Upper lobe of right lung (tissue), 1 donor: ENCODE data around the gene NUFIP2. TPM values are rescaled to one million over a fixed set of nuclear protein-coding genes. Genes with fewer than 3 reads are reported as not detected.
A peak's percentile ranks its signal among the peaks of the same experiment; 100 is the strongest.
"Not testable (repeated sequence)": the region's sequence is repeated elsewhere in the genome, so short reads cannot be mapped to it uniquely, and the experiment has no call there.

Experiments
- ATAC-seq: fragments of 200-7000 bp; cut with Tn5 transposase; one replicate; pipeline ENCODE4 v1.9.1; 2020; ENCODE audit warnings: mild to moderate bottlenecking, moderate library complexity
- DNase-seq: peaks from one replicate; pipeline ENCODE4 v3.0.0-alpha.2; 2020
- H3K27ac ChIP-seq: fragments of 200-600 bp; one replicate; pipeline ENCODE4 v1.8.0; 2022
- H3K27me3 ChIP-seq: fragments of 200-600 bp; one replicate; pipeline ENCODE4 v1.8.0; 2022; ENCODE audit warnings: mild to moderate bottlenecking
- H3K36me3 ChIP-seq: fragments of 200-600 bp; one replicate; pipeline ENCODE4 v1.8.0; 2022
- H3K4me1 ChIP-seq: fragments of 200-600 bp; one replicate; pipeline ENCODE4 v1.8.0; 2022
- H3K4me3 ChIP-seq: fragments of 200-600 bp; one replicate; pipeline ENCODE4 v1.8.0; 2022; ENCODE audit warnings: mild to moderate bottlenecking
- H3K9me3 ChIP-seq: fragments of 200-600 bp; one replicate; pipeline ENCODE4 v1.8.0; 2022
- intact Hi-C: fragments of 100-400 bp; cut with DNase I; formaldehyde crosslinking; loops from one replicate; pipeline ENCODE4 v1.11.0; 2022
- long read RNA-seq: library from polyadenylated mRNA; unstranded; transcript quantifications from one replicate; pipeline ENCODE4 v2.0.0, GENCODE V29; 2021
- total RNA-seq: library from RNA; stranded (reverse); fragmentation: NEBNext Ultra II Directional; extraction: Animal tissue kit (Norgen Biotek cat#: 25700); gene quantifications from one replicate; pipeline ENCODE4 v1.2.1, GENCODE V29; 2021
- TF ChIP-seq, protein P1 (sequence below): fragments of 200-600 bp; IDR thresholded peaks from one replicate; pipeline ENCODE4 v1.8.0; 2022; ENCODE audit warnings: antibody characterized with exemption
- donor health status: DM: no; HTN: yes; CAD: no; lungs with severe emphysema.

Gene NUFIP2
- total RNA-seq, result 51.5 TPM
- long read RNA-seq, full-length matches to known transcripts, result 6 of 20 reads
- long read RNA-seq, partial matches to known transcripts, result 2 of 20 reads
- long read RNA-seq, other reads (novel, unspliced or antisense), result 12 of 20 reads

DNA sequence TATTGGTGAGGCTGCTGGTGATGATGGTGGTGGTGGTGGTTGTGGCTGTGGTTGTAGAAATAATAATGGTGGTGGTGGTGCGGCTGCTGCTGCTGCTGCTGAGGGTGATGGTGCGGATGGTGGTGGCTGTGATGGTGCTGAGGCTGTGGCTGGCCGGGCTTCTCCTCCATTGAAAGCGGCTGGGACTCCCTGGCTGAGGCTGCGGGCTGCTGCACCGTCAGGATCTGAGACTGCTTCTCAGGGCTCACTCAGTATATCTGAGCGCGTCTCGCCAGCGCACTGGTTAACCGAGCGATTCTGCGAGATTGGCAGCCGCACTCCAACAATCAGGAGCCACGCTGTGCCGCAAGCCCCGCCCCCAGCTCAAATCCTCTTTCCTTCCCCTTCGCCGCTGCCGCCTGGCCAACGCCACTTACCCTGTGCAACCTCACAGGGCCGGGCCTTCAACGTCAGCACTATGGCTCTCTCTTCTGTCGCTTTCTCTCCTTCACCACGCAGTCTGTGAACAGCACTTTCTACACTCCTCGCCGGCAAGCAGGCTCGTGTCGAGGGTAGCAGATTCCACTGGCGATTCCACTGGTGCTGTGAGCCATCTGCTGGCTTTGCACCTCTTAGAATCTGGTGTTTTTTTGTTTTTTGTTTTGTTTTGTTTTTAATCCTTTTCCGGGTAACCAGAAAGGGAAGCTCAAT lies at the start of gene NUFIP2:
TSS of gene NUFIP2 (minus strand) at position 259 of the 690 bp plus-strand sequence. CDS start at position 170, 89 bp downstream.
- Histone ChIP-seq H3K27ac (peak within 1 kb of the TSS; percentile 93), H3K9me3 (no peaks in the 10 kb centered on the region), H3K4me3 (peak within 1 kb of the TSS; percentile 93), H3K27me3 (no peaks in the 10 kb centered on the region), H3K36me3 (peaks cover 12% of the 10 kb centered on the region), H3K4me1 (peaks cover 29% of the 10 kb centered on the region)
- intact Hi-C loops, result no loop called here
- TF ChIP-seq, protein P1, sequence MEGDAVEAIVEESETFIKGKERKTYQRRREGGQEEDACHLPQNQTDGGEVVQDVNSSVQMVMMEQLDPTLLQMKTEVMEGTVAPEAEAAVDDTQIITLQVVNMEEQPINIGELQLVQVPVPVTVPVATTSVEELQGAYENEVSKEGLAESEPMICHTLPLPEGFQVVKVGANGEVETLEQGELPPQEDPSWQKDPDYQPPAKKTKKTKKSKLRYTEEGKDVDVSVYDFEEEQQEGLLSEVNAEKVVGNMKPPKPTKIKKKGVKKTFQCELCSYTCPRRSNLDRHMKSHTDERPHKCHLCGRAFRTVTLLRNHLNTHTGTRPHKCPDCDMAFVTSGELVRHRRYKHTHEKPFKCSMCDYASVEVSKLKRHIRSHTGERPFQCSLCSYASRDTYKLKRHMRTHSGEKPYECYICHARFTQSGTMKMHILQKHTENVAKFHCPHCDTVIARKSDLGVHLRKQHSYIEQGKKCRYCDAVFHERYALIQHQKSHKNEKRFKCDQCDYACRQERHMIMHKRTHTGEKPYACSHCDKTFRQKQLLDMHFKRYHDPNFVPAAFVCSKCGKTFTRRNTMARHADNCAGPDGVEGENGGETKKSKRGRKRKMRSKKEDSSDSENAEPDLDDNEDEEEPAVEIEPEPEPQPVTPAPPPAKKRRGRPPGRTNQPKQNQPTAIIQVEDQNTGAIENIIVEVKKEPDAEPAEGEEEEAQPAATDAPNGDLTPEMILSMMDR, result no peak
- peak; percentile 99 for DNase-seq
- ATAC-seq, result peak; percentile 96

DNA sequence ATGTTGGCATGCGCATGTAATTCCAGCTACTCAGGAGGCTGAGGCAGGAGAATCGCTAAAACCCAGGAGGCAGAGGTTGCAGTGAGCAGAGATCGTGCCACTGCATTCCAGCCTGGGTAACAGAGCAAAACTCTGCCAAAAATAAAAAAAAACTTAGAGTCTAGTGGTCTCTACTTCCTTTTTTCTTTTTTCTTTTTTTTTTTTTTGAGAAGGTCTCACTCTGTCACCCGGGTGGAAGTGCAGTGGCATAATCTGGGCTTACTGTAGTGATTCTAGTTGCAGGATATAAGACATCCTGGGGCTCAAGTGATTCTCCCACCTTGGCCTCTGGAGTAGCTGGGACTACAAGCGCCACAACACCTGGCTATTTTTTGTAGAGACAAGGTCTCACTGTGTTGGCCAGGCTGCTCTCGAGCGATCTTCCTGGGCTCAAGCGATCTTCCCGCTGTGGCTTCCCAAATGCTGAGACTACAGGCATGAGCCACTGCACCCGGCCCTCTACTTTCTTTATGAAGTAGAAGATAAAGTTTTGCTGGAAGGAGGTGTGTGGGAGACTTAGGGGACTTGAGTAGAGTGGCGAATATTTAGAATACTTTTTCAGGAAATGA lies 48.3 kb upstream of the NUFIP2 start:
- no peak overlapping the region for H3K4me3 ChIP-seq
- DNase-seq (no peak), ATAC-seq (no peak)
- intact Hi-C loops, result no loop called here
- no peaks in the 10 kb centered on the region for H3K4me1 ChIP-seq
- H3K27me3 ChIP-seq, result no peaks in the 10 kb centered on the region
- H3K36me3 ChIP-seq, result no peaks in the 10 kb centered on the region
- no peaks in the 10 kb centered on the region for H3K9me3 ChIP-seq
- no peak overlapping the region for H3K27ac ChIP-seq
- TF ChIP-seq, protein P1, result no peak

GRCh38 chr17:29341726-29342125 lies 47.8 kb upstream of the NUFIP2 start:
- H3K27me3 ChIP-seq, result no peaks in the 10 kb centered on the region
- H3K27ac ChIP-seq, result no peak overlapping the region
- DNase-seq (no peak), ATAC-seq (no peak)
- H3K4me1 ChIP-seq, result no peaks in the 10 kb centered on the region
- H3K4me3 ChIP-seq, result no peak overlapping the region
- no peaks in the 10 kb centered on the region for H3K36me3 ChIP-seq
- H3K9me3 ChIP-seq, result no peaks in the 10 kb centered on the region
- TF ChIP-seq, protein P1, result no peak
- intact Hi-C loops, result no loop called here

GRCh38 chr17:29339016-29339415 lies 45.1 kb upstream of the NUFIP2 start:
- ATAC-seq, H3K4me3 ChIP-seq, H3K36me3 ChIP-seq, DNase-seq, H3K27me3 ChIP-seq, H3K4me1 ChIP-seq, H3K9me3 ChIP-seq, H3K27ac ChIP-seq, intact Hi-C loops: not testable (repeated sequence)

DNA sequence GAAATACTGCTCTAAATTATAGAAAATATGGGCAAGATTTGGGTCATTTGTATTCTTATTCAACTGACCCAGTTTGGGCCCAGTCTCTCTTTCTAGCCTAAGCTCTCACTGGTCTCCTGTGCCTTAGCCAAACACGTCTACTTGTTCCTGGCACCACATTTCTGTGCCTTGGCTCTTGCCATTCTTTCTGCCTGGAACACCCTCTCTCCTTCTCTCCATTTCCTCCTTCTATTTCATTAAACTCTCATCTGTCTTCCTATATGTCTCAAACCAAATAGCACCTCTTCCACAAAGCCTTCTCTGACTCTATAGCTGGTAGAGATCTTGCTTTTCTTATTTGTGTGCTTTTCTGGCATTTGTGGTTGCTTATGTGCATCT lies 37.7 kb upstream of the NUFIP2 start:
- TF ChIP-seq, protein P1, result no peak
- no peaks in the 10 kb centered on the region for H3K4me1 ChIP-seq
- H3K27me3 ChIP-seq, result no peaks in the 10 kb centered on the region
- no peaks in the 10 kb centered on the region for H3K9me3 ChIP-seq
- H3K27ac ChIP-seq, result no peak overlapping the region
- ATAC-seq (no peak), DNase-seq (no peak)
- H3K36me3 ChIP-seq, result no peaks in the 10 kb centered on the region
- intact Hi-C loops, result no loop called here
- no peak overlapping the region for H3K4me3 ChIP-seq

GRCh38 chr17:29331075-29331707 lies 37.2 kb upstream of the NUFIP2 start:
- Histone ChIP-seq H3K9me3 (no peaks in the 10 kb centered on the region), H3K27ac (no peak overlapping the region), H3K36me3 (no peaks in the 10 kb centered on the region), H3K4me3 (no peak overlapping the region), H3K4me1 (no peaks in the 10 kb centered on the region), H3K27me3 (no peaks in the 10 kb centered on the region)
- no peak for DNase-seq
- TF ChIP-seq, protein P1, result no peak
- ATAC-seq, result no peak
- intact Hi-C loops, result no loop called here
